MCF 10A (cell line): Measurements from ENCODE around the gene LARP1. TPM values are rescaled to one million over a fixed set of nuclear protein-coding genes. Genes with fewer than 3 reads are reported as not detected.
A peak's percentile ranks its signal among the peaks of the same experiment; 100 is the strongest.
"Not testable (repeated sequence)": the region's sequence is repeated elsewhere in the genome, so short reads cannot be mapped to it uniquely, and the experiment has no call there.

Experiments used
- BruUV-seq: library from RNA; stranded (reverse); fragments of 400-500 nt; replicated peaks from 2 replicates; lab custom pipeline; 2021; lab: Mats Ljungman, UMichigan
- CTCF ChIA-PET: fragments of 300-600 bp; sonication (Branson Sonifier 250); formaldehyde crosslinking; extraction: SDS; loops from one replicate; lab custom pipeline; 2021; ENCODE audit warnings: antibody characterized with exemption, inconsistent platforms; lab: Yijun Ruan, JAX
- POLR2A ChIA-PET: fragments of 300-600, 350-650 bp; sonication (Branson Sonifier 250); formaldehyde crosslinking; extraction: SDS; loops from one replicate; lab custom pipeline; 2020; ENCODE audit warnings: antibody characterized with exemption, inconsistent platforms; lab: Yijun Ruan, JAX
- DNase-seq: peaks from one replicate; pipeline ENCODE4 v3.0.0-alpha.2; 2018; ENCODE audit not compliant: unreplicated experiment
- H3K27ac Mint-ChIP-seq: one replicate; pipeline ENCODE4 v1.8.0; 2022; ENCODE audit warnings: mild to moderate bottlenecking, low read depth, mixed read lengths; ENCODE audit not compliant: unreplicated experiment
- H3K27me3 Mint-ChIP-seq: one replicate; pipeline ENCODE4 v1.8.0; 2022; ENCODE audit warnings: mixed read lengths; ENCODE audit not compliant: insufficient read depth, unreplicated experiment
- H3K36me3 Mint-ChIP-seq: one replicate; pipeline ENCODE4 v1.8.0; 2022; ENCODE audit warnings: mild to moderate bottlenecking, moderate library complexity, mixed read lengths; ENCODE audit not compliant: insufficient read depth, unreplicated experiment
- H3K4me1 Mint-ChIP-seq: one replicate; pipeline ENCODE4 v1.8.0; 2022; ENCODE audit warnings: mixed read lengths; ENCODE audit not compliant: insufficient read depth, unreplicated experiment
- H3K4me3 Mint-ChIP-seq: one replicate; pipeline ENCODE4 v1.8.0; 2022; ENCODE audit warnings: mild to moderate bottlenecking, moderate library complexity, mixed read lengths; ENCODE audit not compliant: unreplicated experiment
- H3K9me3 Mint-ChIP-seq: one replicate; pipeline ENCODE4 v1.8.0; 2022; ENCODE audit warnings: mixed read lengths; ENCODE audit not compliant: unreplicated experiment
- CTCF ChIP-seq: fragments of 200-600 bp; IDR thresholded peaks from one replicate; pipeline ENCODE4 v1.8.0; 2022; ENCODE audit warnings: antibody characterized with exemption, mild to moderate bottlenecking; ENCODE audit not compliant: unreplicated experiment
- intact Hi-C: fragments of 100-400 bp; cut with micrococcal nuclease; formaldehyde crosslinking; loops from 2 replicates; pipeline ENCODE4 v1.14.1; 2022
- total RNA-seq: library from RNA; stranded (reverse); gene quantifications from 2 replicates; pipeline ENCODE4 v1.2.3, GENCODE V29; 2022

Gene LARP1
- total RNA-seq, 1 experiment from 2014 or later, result 340 TPM

- Mint-ChIP-seq H3K27me3 (no peaks in the 10 kb centered on the region), H3K4me3 (peak overlapping the region; percentile 82), H3K36me3 (peaks cover 12% of the 10 kb centered on the region), H3K9me3 (no peaks in the 10 kb centered on the region), H3K4me1 (peaks cover 53% of the 10 kb centered on the region), H3K27ac (peak overlapping the region; percentile 86)
- no peak for DNase-seq
- intact Hi-C loops, result no loop called here
- POLR2A ChIA-PET, result interaction anchor here (0.9 to 4.2 kb wide), 19 partner anchors 9 to 719 kb away, joined by 3 to 35 read pairs (median 8); partner anchors contain the start of genes CNOT8, FAM114A2 and MFAP3
- BruUV-seq, result no TSS peak
- no peak for TF ChIP-seq CTCF
- CTCF ChIA-PET, result interaction anchor here (0.5 to 2.1 kb wide), 8 partner anchors 9 to 1709 kb away, joined by 3 to 7 read pairs (median 3); no protein-coding TSS in a partner anchor
Measured at GRCh38 chr5:154758493-154758892, 3.3 kb downstream of the LARP1 start.

DNA sequence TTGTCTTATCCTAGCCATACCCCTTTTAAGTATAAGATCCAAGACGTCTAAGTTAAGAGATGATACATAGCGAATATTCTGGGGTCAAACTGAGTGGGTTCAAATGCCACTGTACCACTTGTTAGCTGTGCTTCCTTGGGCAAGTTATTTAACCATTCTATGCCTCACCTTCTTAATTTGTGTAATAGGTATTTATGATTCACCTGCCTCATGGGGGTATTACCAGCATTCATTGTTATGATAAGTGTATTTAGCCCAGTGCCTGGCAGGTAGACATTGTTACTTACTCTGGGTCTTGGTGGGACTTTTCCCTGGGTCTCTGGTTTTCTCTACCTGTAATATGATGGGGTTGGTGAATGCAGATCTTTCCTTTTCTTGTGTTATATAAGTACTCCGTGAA lies 3.8 kb downstream of the LARP1 start:
- H3K4me3 Mint-ChIP-seq, result peak overlapping the region; percentile 82
- ChIA-PET CTCF (interaction anchor here (0.7 to 2.1 kb wide), 5 partner anchors 8 to 80 kb away, joined by 3 to 7 read pairs (median 3); no protein-coding TSS in a partner anchor), POLR2A (interaction anchor here (0.7 to 4.2 kb wide), 18 partner anchors 9 to 720 kb away, joined by 3 to 35 read pairs (median 8); partner anchors contain the start of genes CNOT8, FAM114A2 and MFAP3)
- peak overlapping the region; percentile 86 for H3K27ac Mint-ChIP-seq
- H3K9me3 Mint-ChIP-seq, result no peaks in the 10 kb centered on the region
- H3K27me3 Mint-ChIP-seq, result no peaks in the 10 kb centered on the region
- peaks cover 48% of the 10 kb centered on the region for H3K4me1 Mint-ChIP-seq
- H3K36me3 Mint-ChIP-seq, result peaks cover 11% of the 10 kb centered on the region
- peak; percentile 47 for DNase-seq
- no peak for TF ChIP-seq CTCF
- BruUV-seq, result no TSS peak
- intact Hi-C loops, result no loop called here

DNA sequence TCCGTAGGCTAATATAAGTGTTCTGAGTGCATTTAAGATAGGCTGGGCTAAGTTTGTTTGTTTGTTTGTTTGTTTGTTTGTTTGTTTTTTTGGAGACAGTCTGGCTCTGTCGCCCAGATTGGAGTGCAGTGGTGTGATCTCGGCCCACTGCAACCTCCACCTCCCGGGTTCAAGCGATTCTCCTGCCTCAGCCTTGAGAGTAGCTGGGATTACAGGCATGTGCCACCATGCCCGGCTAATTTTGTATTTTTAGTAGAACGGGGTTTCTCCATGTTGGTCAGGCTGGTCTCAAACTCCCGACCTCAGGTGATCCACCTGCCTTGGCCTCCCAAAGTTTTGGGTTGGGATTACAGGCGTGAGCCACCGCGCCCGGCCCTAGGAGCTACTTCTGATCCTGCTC lies 4.7 kb downstream of the LARP1 start:
- intact Hi-C loops, H3K36me3 Mint-ChIP-seq, H3K9me3 Mint-ChIP-seq, BruUV-seq, DNase-seq, H3K27me3 Mint-ChIP-seq, H3K4me3 Mint-ChIP-seq: not testable (repeated sequence)
- Mint-ChIP-seq H3K27ac (peak overlapping the region; percentile 4), H3K4me1 (peaks cover 46% of the 10 kb centered on the region)
- ChIA-PET POLR2A (interaction anchor here (1.0 to 4.2 kb wide), 7 partner anchors 18 to 99 kb away, joined by 3 to 35 read pairs (median 5); partner anchors contain the start of gene CNOT8), CTCF (interaction anchor here (0.8 to 1.5 kb wide), 3 partner anchors 10 to 81 kb away, joined by 3 to 7 read pairs (median 4); no protein-coding TSS in a partner anchor)

- peak; percentile 38 for DNase-seq
- peaks cover 58% of the 10 kb centered on the region for H3K4me1 Mint-ChIP-seq
- TF ChIP-seq CTCF, result no peak
- no TSS peak for BruUV-seq
- H3K4me3 Mint-ChIP-seq, result no peak overlapping the region
- H3K9me3 Mint-ChIP-seq, result no peaks in the 10 kb centered on the region
- ChIA-PET POLR2A (interaction anchor here (0.7 to 4.2 kb wide), 5 partner anchors 15 to 97 kb away, joined by 3 to 35 read pairs (median 4); partner anchors contain the start of genes CNOT8 and FAXDC2), CTCF (interaction anchor here (0.6 to 1.6 kb wide), 8 partner anchors 15 to 1612 kb away, joined by 3 to 7 read pairs (median 4); partner anchors contain the start of gene FAXDC2)
- peak overlapping the region; percentile 36 for H3K27ac Mint-ChIP-seq
- H3K36me3 Mint-ChIP-seq, result peaks cover 9% of the 10 kb centered on the region
- intact Hi-C loops, result no loop called here
- no peaks in the 10 kb centered on the region for H3K27me3 Mint-ChIP-seq
Measured at GRCh38 chr5:154761046-154761736, 6.0 kb downstream of the LARP1 start.
